ENCODE measurements around the gene UBASH3A.

Gene UBASH3A

DNA sequence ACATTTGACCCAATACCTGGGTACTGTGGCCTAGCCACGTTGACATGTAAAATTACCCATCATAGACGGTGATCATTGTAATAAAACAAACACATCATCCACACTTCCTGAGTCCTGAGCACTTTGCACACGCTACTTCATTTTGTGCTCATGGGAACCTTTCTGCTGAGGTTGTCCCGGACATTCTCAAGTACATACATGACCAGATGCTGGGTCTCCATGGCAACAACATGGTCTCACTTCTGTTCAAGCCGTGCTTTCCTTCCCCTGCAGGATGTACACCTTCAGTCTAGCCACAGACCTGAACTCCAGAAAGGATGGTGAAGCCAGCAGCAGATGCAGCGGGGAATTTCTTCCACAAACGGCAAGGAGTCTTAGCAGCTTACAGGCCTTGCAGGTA, 22.7 kb downstream of the UBASH3A start:
- Histone ChIP-seq H3K4ac (ENCODE audit: low read depth in 1 of 2, low read length in 2 of 2) (no peak overlapping the region), H2BK12ac (ENCODE audit: low read length in 2 of 2) (no peak overlapping the region), H3K36me3 (ENCODE audit: control insufficient read depth in 1 of 2, insufficient read depth in 2 of 2, low read depth in 1 of 2, low read length in 2 of 2) (no peaks in the 10 kb centered on the region), H2BK5ac (ENCODE audit: low read depth, low read length, poor library complexity, severe bottlenecking) (no peak overlapping the region), H3K14ac (ENCODE audit: low read length in 2 of 2) (no peak overlapping the region), H3K27me3 (ENCODE audit: control insufficient read depth in 1 of 2, insufficient read depth in 1 of 2, low read length in 2 of 2) (peaks cover 39 to 75% of the 10 kb centered on the region in 2 experiments), H2BK15ac (ENCODE audit: low read depth, poor library complexity, severe bottlenecking) (no peak overlapping the region), H4K8ac (ENCODE audit: low read length) (no peak overlapping the region), H3K9ac (ENCODE audit: low read length) (no peak overlapping the region), H3K18ac (ENCODE audit: low read depth in 1 of 2, low read length in 2 of 2) (no peak overlapping the region), H3K9me3 (ENCODE audit: control insufficient read depth, low read length) (no peaks in the 10 kb centered on the region), H3K23ac (ENCODE audit: low read length in 2 of 2) (no peak overlapping the region), H2AK5ac (ENCODE audit: low read length, severe bottlenecking) (no peak overlapping the region), H3K4me1 (ENCODE audit: control insufficient read depth, insufficient read depth, low read depth, low read length) (no peaks in the 10 kb centered on the region), H3K4me2 (ENCODE audit: low read length, poor library complexity, severe bottlenecking) (no peak overlapping the region), H3K4me3 (ENCODE audit: insufficient read depth in 1 of 2, low read depth in 1 of 2, low read length in 2 of 2) (no peak overlapping the region), H4K91ac (ENCODE audit: low read length) (no peak overlapping the region), H2AFZ (ENCODE audit: low read depth, low read length) (no peak overlapping the region), H3K27ac (ENCODE audit: low read length, poor library complexity, severe bottlenecking) (no peak overlapping the region), H3K79me1 (replicated peaks; ENCODE audit: low read length, poor library complexity, severe bottlenecking) (no peaks in the 10 kb centered on the region), H2BK120ac (ENCODE audit: low read depth, low read length) (no peak overlapping the region)
- 76% methylated on average over 7 of the region's 7 CpGs for WGBS
- DNase-seq: no peak

DNA sequence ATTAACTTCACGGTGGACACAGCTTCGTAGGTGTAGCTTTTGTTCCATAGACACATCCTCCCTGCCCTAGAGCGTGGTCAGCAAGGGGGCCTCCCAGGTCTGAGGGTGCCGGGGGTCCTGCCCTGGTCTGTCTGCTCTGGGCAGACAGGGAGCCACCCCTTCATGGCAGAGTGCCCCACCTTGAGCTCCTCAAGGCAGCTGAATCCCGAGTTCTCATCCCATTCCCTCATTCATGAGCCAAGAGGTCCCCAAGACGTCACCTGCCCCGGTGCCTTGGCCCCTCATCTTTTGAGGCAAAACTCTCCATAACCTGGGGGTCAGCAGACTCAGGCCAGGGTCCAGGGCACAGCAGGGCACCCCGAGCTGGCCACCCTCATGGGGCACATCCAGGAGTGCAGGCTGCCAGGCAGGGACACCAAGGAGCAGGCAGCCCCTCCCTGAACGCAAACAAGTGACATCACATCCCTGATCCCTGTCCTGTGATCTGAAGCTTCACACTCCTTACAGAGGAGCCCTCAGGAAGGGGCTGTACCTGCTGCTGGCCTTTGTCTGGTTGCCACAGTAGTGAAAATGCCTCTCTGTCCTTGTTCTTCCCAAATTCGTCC, 23.3 kb downstream of the UBASH3A start:
- Histone ChIP-seq H2AFZ (ENCODE audit: low read depth, low read length) (no peak overlapping the region), H3K79me1 (replicated peaks; ENCODE audit: low read length, poor library complexity, severe bottlenecking) (no peaks in the 10 kb centered on the region), H3K23ac (ENCODE audit: low read length in 2 of 2) (no peak overlapping the region), H2BK120ac (ENCODE audit: low read depth, low read length) (no peak overlapping the region), H3K36me3 (ENCODE audit: control insufficient read depth in 1 of 2, insufficient read depth in 2 of 2, low read depth in 1 of 2, low read length in 2 of 2) (no peaks in the 10 kb centered on the region), H2BK12ac (ENCODE audit: low read length in 2 of 2) (no peak overlapping the region), H2AK5ac (ENCODE audit: low read length, severe bottlenecking) (no peak overlapping the region), H3K9ac (ENCODE audit: low read length) (no peak overlapping the region), H3K27me3 (ENCODE audit: control insufficient read depth in 1 of 2, insufficient read depth in 1 of 2, low read length in 2 of 2) (peaks cover 39 to 70% of the 10 kb centered on the region in 2 experiments), H2BK15ac (ENCODE audit: low read depth, poor library complexity, severe bottlenecking) (no peak overlapping the region), H3K9me3 (ENCODE audit: control insufficient read depth, low read length) (peaks cover under 1% of the 10 kb centered on the region), H3K27ac (ENCODE audit: low read length, poor library complexity, severe bottlenecking) (no peak overlapping the region), H3K14ac (ENCODE audit: low read length in 2 of 2) (no peak overlapping the region), H4K91ac (ENCODE audit: low read length) (no peak overlapping the region), H3K4me2 (ENCODE audit: low read length, poor library complexity, severe bottlenecking) (no peak overlapping the region), H3K4me1 (ENCODE audit: control insufficient read depth, insufficient read depth, low read depth, low read length) (no peaks in the 10 kb centered on the region), H2BK5ac (ENCODE audit: low read depth, low read length, poor library complexity, severe bottlenecking) (no peak overlapping the region), H3K4me3 (ENCODE audit: insufficient read depth in 1 of 2, low read depth in 1 of 2, low read length in 2 of 2) (no peak overlapping the region), H3K18ac (ENCODE audit: low read depth in 1 of 2, low read length in 2 of 2) (no peak overlapping the region), H4K8ac (ENCODE audit: low read length) (no peak overlapping the region), H3K4ac (ENCODE audit: low read depth in 1 of 2, low read length in 2 of 2) (no peak overlapping the region)
- DNase-seq: no peak
- 68% methylated on average over 10 of the region's 10 CpGs for WGBS

DNA sequence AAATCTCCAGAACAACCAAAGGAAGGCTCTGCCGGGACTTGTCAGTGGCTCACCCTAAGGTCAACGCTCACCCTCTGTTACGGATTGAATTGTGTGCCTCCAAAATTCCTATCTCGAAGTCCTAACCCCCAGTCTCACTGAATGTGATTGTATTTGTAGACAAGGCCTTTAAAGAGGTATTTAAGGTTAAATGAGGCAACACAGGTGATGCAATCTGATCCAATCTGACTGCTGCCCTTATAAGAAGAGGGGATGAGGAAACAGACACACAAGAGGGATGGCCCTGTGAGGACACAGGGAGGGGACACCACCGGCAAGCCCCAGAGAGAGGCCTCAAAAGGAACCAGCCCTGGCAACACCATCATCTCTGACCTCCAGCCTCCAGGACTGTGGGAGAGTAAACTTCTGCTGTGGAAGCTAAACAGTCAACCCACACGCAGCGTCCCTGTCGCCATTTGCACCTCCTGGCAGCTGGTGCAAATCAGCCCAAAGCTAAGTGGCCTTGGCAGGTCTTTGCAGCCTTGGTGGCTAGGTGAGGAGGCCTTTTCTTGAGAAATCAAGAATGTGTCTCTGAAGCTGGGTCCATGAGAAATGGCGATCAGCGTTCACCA, 24.2 kb downstream of the UBASH3A start:
- Histone ChIP-seq H3K4ac (ENCODE audit: low read depth in 1 of 2, low read length in 2 of 2) (no peak overlapping the region), H3K18ac (ENCODE audit: low read depth in 1 of 2, low read length in 2 of 2) (no peak overlapping the region), H2BK120ac (ENCODE audit: low read depth, low read length) (no peak overlapping the region), H2BK15ac (ENCODE audit: low read depth, poor library complexity, severe bottlenecking) (no peak overlapping the region), H2BK5ac (ENCODE audit: low read depth, low read length, poor library complexity, severe bottlenecking) (no peak overlapping the region), H3K9me3 (ENCODE audit: control insufficient read depth, low read length) (peaks cover 10% of the 10 kb centered on the region), H2BK12ac (ENCODE audit: low read length in 2 of 2) (no peak overlapping the region), H3K79me1 (replicated peaks; ENCODE audit: low read length, poor library complexity, severe bottlenecking) (no peaks in the 10 kb centered on the region), H3K4me2 (ENCODE audit: low read length, poor library complexity, severe bottlenecking) (no peak overlapping the region), H4K91ac (ENCODE audit: low read length) (no peak overlapping the region), H2AFZ (ENCODE audit: low read depth, low read length) (no peak overlapping the region), H4K8ac (ENCODE audit: low read length) (no peak overlapping the region), H3K4me1 (ENCODE audit: control insufficient read depth, insufficient read depth, low read depth, low read length) (no peaks in the 10 kb centered on the region), H3K14ac (ENCODE audit: low read length in 2 of 2) (no peak overlapping the region), H3K9ac (ENCODE audit: low read length) (no peak overlapping the region), H3K23ac (ENCODE audit: low read length in 2 of 2) (no peak overlapping the region), H2AK5ac (ENCODE audit: low read length, severe bottlenecking) (no peak overlapping the region), H3K36me3 (ENCODE audit: control insufficient read depth in 1 of 2, insufficient read depth in 2 of 2, low read depth in 1 of 2, low read length in 2 of 2) (no peaks in the 10 kb centered on the region), H3K27ac (ENCODE audit: low read length, poor library complexity, severe bottlenecking) (no peak overlapping the region), H3K27me3 (ENCODE audit: control insufficient read depth in 1 of 2, insufficient read depth in 1 of 2, low read length in 2 of 2) (peaks cover 34 to 62% of the 10 kb centered on the region in 2 experiments), H3K4me3 (ENCODE audit: insufficient read depth in 1 of 2, low read depth in 1 of 2, low read length in 2 of 2) (no peak overlapping the region)
- DNase-seq: no peak
- WGBS: 89% methylated on average over 6 of the region's 10 CpGs

DNA sequence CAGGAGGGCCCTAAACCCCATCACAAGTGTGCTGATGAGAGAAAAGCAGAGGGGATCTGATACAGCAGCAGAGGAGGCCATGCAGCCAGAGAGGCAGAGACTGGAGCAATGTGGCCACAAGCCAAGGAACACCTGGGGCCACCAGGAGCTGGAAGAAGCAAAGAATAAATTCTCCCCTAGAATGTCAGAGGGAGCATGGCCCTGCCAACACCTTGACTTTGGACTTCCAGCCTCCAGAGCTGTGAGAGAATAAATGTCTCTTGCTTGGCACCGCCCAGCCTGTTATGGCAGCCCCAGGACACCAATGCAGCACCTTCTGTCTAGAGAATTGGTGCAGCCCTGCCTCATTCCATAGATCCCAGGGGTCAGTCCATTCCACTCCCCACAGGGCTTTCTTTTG, 25.3 kb downstream of the UBASH3A start:
- no peak overlapping the region for H3K4ac ChIP-seq (ENCODE audit: low read depth in 1 of 2, low read length in 2 of 2)
- no peak for DNase-seq
- H3K79me1 ChIP-seq (replicated peaks; ENCODE audit: low read length, poor library complexity, severe bottlenecking): no peaks in the 10 kb centered on the region
- H2BK5ac ChIP-seq (ENCODE audit: low read depth, low read length, poor library complexity, severe bottlenecking): no peak overlapping the region
- H2AK5ac ChIP-seq (ENCODE audit: low read length, severe bottlenecking): no peak overlapping the region
- peaks cover 31 to 51% of the 10 kb centered on the region in 2 experiments for H3K27me3 ChIP-seq (ENCODE audit: control insufficient read depth in 1 of 2, insufficient read depth in 1 of 2, low read length in 2 of 2)
- no peak overlapping the region for H4K8ac ChIP-seq (ENCODE audit: low read length)
- peaks cover 10% of the 10 kb centered on the region for H3K9me3 ChIP-seq (ENCODE audit: control insufficient read depth, low read length)
- H3K23ac ChIP-seq (ENCODE audit: low read length in 2 of 2): no peak overlapping the region
- H3K18ac ChIP-seq (ENCODE audit: low read depth in 1 of 2, low read length in 2 of 2): no peak overlapping the region
- H3K9ac ChIP-seq (ENCODE audit: low read length): no peak overlapping the region
- H2AFZ ChIP-seq (ENCODE audit: low read depth, low read length): no peak overlapping the region
- no peak overlapping the region for H2BK12ac ChIP-seq (ENCODE audit: low read length in 2 of 2)
- no peak overlapping the region for H3K14ac ChIP-seq (ENCODE audit: low read length in 2 of 2)
- H2BK120ac ChIP-seq (ENCODE audit: low read depth, low read length): no peak overlapping the region
- 82% methylated on average over 1 of the region's 1 CpG for WGBS
- no peaks in the 10 kb centered on the region for H3K36me3 ChIP-seq (ENCODE audit: control insufficient read depth in 1 of 2, insufficient read depth in 2 of 2, low read depth in 1 of 2, low read length in 2 of 2)
- H4K91ac ChIP-seq (ENCODE audit: low read length): no peak overlapping the region
- no peak overlapping the region for H3K27ac ChIP-seq (ENCODE audit: low read length, poor library complexity, severe bottlenecking)
- H2BK15ac ChIP-seq (ENCODE audit: low read depth, poor library complexity, severe bottlenecking): no peak overlapping the region
- H3K4me2 ChIP-seq (ENCODE audit: low read length, poor library complexity, severe bottlenecking): no peak overlapping the region
- no peaks in the 10 kb centered on the region for H3K4me1 ChIP-seq (ENCODE audit: control insufficient read depth, insufficient read depth, low read depth, low read length)
- no peak overlapping the region for H3K4me3 ChIP-seq (ENCODE audit: insufficient read depth in 1 of 2, low read depth in 1 of 2, low read length in 2 of 2)
